IPS-11a (cell line): ENCODE results near the gene SPCS3.
"Not testable (repeated sequence)": the region's sequence is repeated elsewhere in the genome, so short reads cannot be mapped to it uniquely, and the experiment has no call there.

Experiments
- H3K4me3 ChIP-seq: one replicate; pipeline ENCODE4 v1.5.1; 2013; ENCODE audit warnings: low read depth, low read length, control low read depth

The SPCS3 gene

DNA sequence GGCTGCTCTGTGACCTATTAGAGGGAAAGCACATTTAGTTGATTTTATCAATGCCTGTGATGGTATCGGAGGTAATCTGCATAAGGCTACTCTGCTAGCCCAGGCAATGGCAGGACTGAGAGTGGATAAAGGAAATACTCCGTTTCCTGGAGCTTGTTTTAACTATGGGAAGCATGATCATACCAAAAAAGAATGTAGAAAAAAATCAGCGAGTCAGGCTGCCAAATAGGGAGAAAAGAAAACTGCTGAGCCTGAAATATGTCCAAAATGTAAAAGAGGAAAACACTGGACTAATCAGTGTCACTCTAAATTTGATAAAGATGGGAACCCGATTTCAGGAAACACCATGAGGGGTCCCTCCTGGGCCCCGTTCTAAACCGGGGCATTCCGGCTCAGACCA is 25.6 kb downstream of the SPCS3 start:
- not testable (repeated sequence) for H3K4me3 ChIP-seq

DNA sequence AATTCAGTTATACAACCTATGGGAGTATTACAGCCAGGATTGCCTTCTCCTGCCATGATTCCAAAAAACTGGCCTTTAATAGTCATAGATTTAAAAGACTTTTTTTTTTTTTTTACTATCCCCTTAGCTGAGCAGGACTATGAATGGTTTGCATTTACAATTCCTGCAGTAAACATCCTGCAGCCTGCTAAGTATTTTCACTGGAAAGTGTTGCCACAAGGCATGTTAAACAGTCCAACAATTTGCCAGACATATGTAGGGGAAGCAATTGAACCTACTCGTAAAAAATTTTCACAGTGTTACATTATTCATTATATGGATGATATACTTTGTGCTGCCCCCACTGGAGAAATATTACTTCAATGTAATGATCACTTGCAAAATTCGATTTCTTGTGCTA is 27.1 kb downstream of the SPCS3 start:
- H3K4me3 ChIP-seq: not testable (repeated sequence)

DNA sequence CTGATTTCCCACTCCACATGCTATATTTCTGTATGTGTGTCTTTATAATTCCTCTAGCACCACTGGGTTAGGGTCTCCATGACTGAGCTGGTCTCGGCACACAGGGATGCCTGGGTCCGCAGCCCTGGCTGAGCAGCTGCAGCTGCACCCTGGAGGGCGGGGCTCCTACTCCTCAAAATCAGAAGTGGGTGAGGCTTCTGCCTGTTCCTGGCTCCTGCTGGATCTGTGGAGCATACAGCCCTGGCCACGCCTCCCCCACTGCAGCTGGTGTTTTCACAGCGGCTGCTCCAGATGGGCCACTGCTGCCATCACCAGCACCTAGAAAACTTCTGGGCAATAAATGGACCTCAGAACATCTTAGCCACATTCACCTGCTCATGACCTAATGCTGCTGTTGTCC is 30.9 kb downstream of the SPCS3 start:
- no peak overlapping the region for H3K4me3 ChIP-seq

GRCh38 chr4:176354884-176355283 is 35.1 kb downstream of the SPCS3 start:
- H3K4me3 ChIP-seq: no peak overlapping the region

DNA sequence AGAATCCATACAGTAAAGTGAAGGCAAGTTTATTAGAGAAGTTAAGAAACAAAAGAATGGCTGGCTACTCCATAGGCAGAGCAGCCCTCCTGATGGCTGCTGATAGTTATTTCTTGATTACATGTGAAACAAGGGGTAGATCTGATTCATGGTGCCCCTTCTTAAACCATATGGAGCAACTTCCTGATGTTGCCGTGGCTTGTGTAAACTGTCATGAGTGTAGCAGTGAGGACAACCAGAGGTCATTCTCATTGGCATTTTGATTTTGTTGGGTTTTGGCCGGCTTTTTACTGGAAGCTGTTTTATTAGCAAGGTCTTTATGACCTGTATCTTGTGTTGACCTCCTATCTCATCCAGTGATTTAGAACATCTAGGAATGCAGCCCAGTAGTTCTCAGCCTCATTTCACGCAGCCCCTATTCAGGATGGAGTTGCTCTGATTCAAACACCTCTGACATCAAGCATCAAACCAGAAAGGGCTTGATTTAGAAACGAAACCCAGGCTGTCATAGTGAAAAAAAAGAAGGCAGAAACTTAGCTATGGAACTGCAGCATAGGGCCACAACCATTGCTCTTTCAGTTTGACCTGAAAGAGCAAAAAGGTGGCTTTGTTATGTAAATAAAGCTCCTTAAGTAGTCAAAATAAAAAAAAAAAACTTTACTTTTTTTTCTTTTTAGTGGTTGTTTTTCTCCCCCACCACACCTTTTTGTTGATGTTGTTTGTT is 37.8 kb downstream of the SPCS3 start:
- H3K4me3 ChIP-seq: no peak overlapping the region

DNA sequence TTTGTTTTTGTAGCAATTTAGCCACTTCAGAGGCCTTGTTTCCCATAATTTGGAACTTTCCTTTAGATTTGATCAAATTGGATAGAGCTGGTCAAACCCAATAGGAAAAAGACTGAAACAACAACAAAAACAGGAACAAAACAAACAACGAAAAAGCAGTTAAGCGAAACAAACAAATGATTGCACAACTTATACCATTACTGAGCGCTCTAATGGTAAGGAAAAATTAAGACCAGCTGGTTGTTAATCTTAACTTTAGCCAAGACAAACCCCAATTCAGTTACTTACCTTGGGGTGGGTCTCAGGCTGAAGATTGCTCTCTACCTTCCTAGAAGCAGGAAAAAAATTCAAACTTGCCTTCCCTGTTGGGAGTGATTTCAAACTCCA is 38.3 kb downstream of the SPCS3 start:
- H3K4me3 ChIP-seq: no peak overlapping the region

DNA sequence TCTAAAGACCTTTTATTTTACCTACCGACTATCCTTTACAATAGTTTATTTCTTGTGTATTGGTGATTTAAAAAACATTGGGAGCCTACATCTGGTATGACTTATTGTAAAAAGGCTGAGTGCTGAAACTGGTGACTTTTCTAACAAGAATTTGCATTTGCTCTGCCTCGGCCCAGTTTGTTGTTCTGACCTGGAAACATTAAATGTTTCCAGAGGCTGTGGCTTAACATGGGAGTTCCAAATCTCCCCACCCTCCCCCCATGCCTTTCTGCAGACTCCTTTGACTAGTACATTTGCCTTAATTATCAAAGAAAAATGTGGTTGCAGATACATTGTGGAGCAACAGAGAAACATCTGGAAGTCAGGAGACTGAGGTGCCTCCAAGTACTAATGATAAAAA is 39.8 kb downstream of the SPCS3 start:
- no peak overlapping the region for H3K4me3 ChIP-seq

DNA sequence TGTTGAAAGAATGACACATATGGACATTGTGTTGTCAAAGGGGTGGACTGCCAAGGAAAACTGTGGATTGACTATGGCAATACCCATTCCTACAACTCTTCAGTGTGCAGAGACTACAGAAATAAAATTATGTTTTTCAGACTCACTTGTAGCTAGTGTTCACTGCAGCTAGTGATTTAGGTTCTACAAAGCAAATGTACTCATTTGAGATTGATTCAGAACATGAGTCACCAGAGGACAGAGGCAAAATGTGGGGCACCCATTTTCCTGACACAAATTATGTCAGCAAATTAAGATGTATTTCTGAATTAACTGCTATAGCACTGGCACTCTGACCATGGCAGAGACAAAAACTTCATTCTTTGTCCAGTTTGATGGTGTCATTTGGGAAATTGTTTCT is 40.7 kb downstream of the SPCS3 start:
- no peak overlapping the region for H3K4me3 ChIP-seq

DNA sequence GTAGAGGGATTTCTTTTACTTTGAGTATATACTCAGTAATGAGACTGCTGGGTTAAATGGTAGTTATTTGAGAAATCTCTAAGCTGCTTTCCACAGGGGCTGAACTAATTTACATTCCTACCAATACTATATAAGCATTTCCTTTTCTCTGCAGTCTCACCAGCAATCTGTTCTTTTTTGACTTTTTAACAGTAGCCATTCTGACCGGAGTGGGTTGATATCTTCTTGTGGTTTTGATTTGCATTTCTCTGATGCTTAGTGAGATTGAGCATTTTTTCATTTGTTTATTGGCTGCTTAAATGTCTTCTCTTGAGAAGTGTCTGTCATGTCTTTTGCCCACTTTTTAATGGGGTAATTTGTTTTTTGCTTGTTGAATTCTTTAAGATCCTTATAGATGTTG is 43.3 kb downstream of the SPCS3 start:
- no peak overlapping the region for H3K4me3 ChIP-seq

- H3K4me3 ChIP-seq: no peak overlapping the region
These were observed 48.2 kb downstream of the SPCS3 start for GRCh38 chr4:176367771-176368465.

DNA sequence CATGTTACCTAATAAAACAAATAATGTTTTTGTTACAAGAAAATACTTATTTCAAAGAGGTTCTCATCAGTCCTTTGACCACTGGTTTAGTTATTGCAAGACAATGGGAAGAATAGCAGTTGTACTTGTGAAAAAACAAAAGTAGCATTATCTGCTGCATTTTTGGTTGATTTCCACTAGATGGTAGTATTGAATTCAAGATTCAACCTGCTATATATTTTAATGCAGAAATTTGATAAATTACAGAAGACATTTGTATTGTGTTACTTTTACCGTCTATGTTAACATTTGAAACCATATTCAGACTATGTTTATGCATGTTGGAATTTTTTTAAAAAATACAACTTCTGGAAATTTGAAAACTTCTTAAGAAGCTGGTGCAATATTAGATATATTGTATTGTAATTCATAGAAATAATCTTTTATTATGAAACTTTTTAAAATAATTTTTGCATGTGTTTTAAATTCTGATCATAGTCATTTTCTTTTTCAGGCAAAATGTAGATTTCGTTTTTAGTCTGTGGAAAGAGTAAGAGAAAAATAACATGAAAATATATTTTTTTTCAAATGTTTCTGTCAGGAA is 56.4 kb downstream of the SPCS3 start:
- no peak overlapping the region for H3K4me3 ChIP-seq

DNA sequence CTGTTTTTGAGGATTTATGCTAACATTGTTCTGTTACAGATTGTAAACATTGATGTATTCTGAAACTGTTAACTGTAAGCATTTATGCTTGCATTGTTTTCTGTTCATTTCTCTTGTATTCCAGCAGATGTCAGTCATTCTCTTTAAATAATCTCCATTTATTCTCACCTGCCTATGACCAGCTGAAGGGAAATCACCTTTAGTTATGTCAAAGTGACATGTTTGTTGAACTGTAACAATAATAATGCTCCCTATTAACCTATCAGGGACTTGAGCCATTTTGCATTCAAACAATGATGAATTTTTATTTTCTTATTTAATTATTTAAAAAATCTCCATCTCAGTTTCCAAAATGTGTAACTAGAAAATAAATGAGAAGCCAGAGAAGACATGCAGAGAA is 58.0 kb downstream of the SPCS3 start:
- no peak overlapping the region for H3K4me3 ChIP-seq

- H3K4me3 ChIP-seq: no peak overlapping the region
These were observed 60.8 kb downstream of the SPCS3 start for GRCh38 chr4:176380352-176381157.
